ENCODE measurements around the gene ADGRL2.

- TF ChIP-seq CTCF (conservative IDR thresholded peaks at IDR 0.05; ENCODE audit: low read depth in 2 of 2) (no peak), STAT1 (IDR thresholded peaks at IDR 0.05; ENCODE audit: unreplicated experiment) (no peak), EZH2 (IDR thresholded peaks at IDR 0.05; ENCODE audit: low read depth, unreplicated experiment) (no peak), REST (IDR thresholded peaks at IDR 0.05; ENCODE audit: unreplicated experiment) (no peak), EZH2phosphoT487 (IDR thresholded peaks at IDR 0.05; ENCODE audit: unreplicated experiment) (no peak), JUNB (IDR thresholded peaks at IDR 0.05; ENCODE audit: unreplicated experiment) (no peak), POLR2AphosphoS5 (IDR thresholded peaks at IDR 0.05; ENCODE audit: low read depth) (no peak), ZNF331 (CRISPR knock-in tag; IDR thresholded peaks at IDR 0.05; ENCODE audit: low read depth) (no peak), ZNF114 (CRISPR knock-in tag; IDR thresholded peaks at IDR 0.05) (no peak)
These were observed 3.6 kb downstream of the ADGRL2 start for GRCh38 chr1:81804312-81804711.
